Measurements from ENCODE around the gene AP4B1. TPM values are rescaled to one million over a fixed set of nuclear protein-coding genes. Genes with fewer than 3 reads are reported as not detected.

Gene AP4B1
- 23.5 TPM for total RNA-seq

GRCh38 chr1:113904674-113905434, at the start of gene AP4B1, which contains the start of gene DCLRE1B:
AP4B1 (minus strand) TSS chr1:113904799; CDS start chr1:113904717, 82 bp downstream.
DCLRE1B (plus strand) TSS chr1:113905326; CDS start chr1:113905587, 261 bp downstream.

GRCh38 chr1:113928941-113929749, 24.5 kb upstream of the AP4B1 start, which contains the start of gene HIPK1:
HIPK1 (plus strand) TSS chr1:113929324.

GRCh38 chr1:113887402-113888175, 17.0 kb downstream of the AP4B1 start, which contains the start of gene BCL2L15:
BCL2L15 (minus strand) TSS chr1:113887581; CDS start chr1:113887375, 206 bp downstream.

GRCh38 chr1:113871597-113872113, 32.9 kb downstream of the AP4B1 start, which contains the start of gene PTPN22:
PTPN22 (minus strand) TSS chr1:113871712.

Other genes with a start within 250 kb of the AP4B1 start
- gene PHTF1, start 145.3 kb downstream of the AP4B1 start, total RNA-seq: 22.7 TPM
- gene RSBN1, start 92.3 kb downstream of the AP4B1 start, total RNA-seq: 26.9 TPM
- gene PTPN22, start 33.1 kb downstream of the AP4B1 start, total RNA-seq: 1.5 TPM
- 0.93 TPM for gene BCL2L15, start 17.2 kb downstream of the AP4B1 start, total RNA-seq
- gene DCLRE1B, start 527 bp upstream of the AP4B1 start, total RNA-seq: 5.0 TPM
- 41.8 TPM for gene HIPK1, start 24.5 kb upstream of the AP4B1 start, total RNA-seq
- gene OLFML3, start 74.7 kb upstream of the AP4B1 start, total RNA-seq: 102 TPM
- 1.2 TPM for gene SYT6, start 249.1 kb upstream of the AP4B1 start, total RNA-seq